Osteoblast (primary cell): ENCODE measurements around the gene IFNA10. TPM values are rescaled to one million over a fixed set of nuclear protein-coding genes. Genes with fewer than 3 reads are reported as not detected.
"Not testable (repeated sequence)": the region's sequence is repeated elsewhere in the genome, so short reads cannot be mapped to it uniquely, and the experiment has no call there.

Experiments used
- DNase-seq: peaks from one replicate; pipeline ENCODE4 v3.0.0; 2011; ENCODE audit warnings: low spot score, mixed read lengths; ENCODE audit not compliant: insufficient read length; ENCODE audit errors: missing footprints
- H2AFZ ChIP-seq: 2 replicates; pipeline ENCODE4 v1.6.0; 2011; ENCODE audit warnings: mild to moderate bottlenecking, low read length
- H3K27ac ChIP-seq: 2 replicates; pipeline ENCODE4 v1.5.1; 2011; ENCODE audit warnings: mild to moderate bottlenecking, low read depth, low read length, moderate library complexity
- H3K27me3 ChIP-seq: 2 replicates; pipeline ENCODE4 v1.6.0; 2012; ENCODE audit warnings: mild to moderate bottlenecking, control low read depth, inconsistent platforms, low read length, moderate library complexity; ENCODE audit not compliant: insufficient read depth
- H3K36me3 ChIP-seq: 2 replicates; pipeline ENCODE4 v1.5.1; 2011; ENCODE audit warnings: mild to moderate bottlenecking, low read length, control low read depth, moderate library complexity; ENCODE audit not compliant: insufficient read depth
- H3K4me1 ChIP-seq: 2 replicates; pipeline ENCODE4 v1.5.1; 2011; ENCODE audit warnings: mild to moderate bottlenecking, low read length, control low read depth, moderate library complexity; ENCODE audit not compliant: insufficient read depth
- H3K4me2 ChIP-seq: 2 replicates; pipeline ENCODE4 v1.6.0; 2011; ENCODE audit warnings: mild to moderate bottlenecking, low read length; ENCODE audit not compliant: insufficient read depth
- H3K4me3 ChIP-seq: fragments of 200-600 bp; sonication (generic); 3 replicates; pipeline ENCODE4 v1.5.1; 2012; ENCODE audit warnings: mild to moderate bottlenecking, low read length, inconsistent platforms; ENCODE audit not compliant: insufficient read depth
- H3K79me2 ChIP-seq: 2 replicates; pipeline ENCODE4 v1.6.0; 2012; ENCODE audit warnings: mild to moderate bottlenecking, low read length, control low read depth, inconsistent platforms; ENCODE audit not compliant: insufficient read depth
- H3K9me3 ChIP-seq: 2 replicates; pipeline ENCODE4 v1.5.1; 2011; ENCODE audit warnings: low read depth, low read length, control low read depth
- H4K20me1 ChIP-seq: 2 replicates; pipeline ENCODE4 v1.6.0; 2012; ENCODE audit warnings: mild to moderate bottlenecking, low read length, control low read depth; ENCODE audit not compliant: insufficient read depth
- total RNA-seq: library from RNA; depleted of rRNA; stranded (reverse); fragments of >200 nt; gene quantifications from 2 replicates; pipeline ENCODE4 v1.2.3, GENCODE V29; 2012
- TF ChIP-seq, protein P1 (sequence below): IDR thresholded peaks from 2 replicates; pipeline ENCODE4 v1.5.1; 2011; ENCODE audit warnings: mild to moderate bottlenecking, low read depth, low read length, moderate library complexity; ENCODE audit errors: extremely low read depth

The IFNA10 gene
- total RNA-seq, 1 donor, result not detected

DNA sequence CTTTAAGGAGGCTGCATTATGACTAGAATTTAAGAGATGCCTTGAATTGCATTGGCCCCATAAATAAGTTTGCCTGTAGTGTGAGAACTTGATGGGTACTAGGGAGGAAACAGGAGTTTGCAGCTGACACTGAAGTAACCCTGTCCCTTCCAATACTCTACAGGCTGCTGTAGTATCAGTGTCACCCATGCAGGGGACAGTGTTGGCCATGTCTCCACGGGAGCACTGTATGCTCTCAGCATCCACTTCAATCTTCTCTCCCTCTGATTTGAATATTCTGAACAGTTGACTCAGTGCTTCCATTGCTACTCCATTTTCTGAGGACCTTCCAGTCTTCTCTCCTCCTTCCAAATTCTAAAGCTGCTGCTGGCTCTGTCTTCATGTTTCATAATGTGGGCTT, 44.2 kb upstream of the IFNA10 start:
- H3K79me2 ChIP-seq, result no peaks in the 10 kb centered on the region
- H3K4me2 ChIP-seq, result no peak overlapping the region
- H3K27ac ChIP-seq, result no peak overlapping the region
- no peaks in the 10 kb centered on the region for H3K36me3 ChIP-seq
- H4K20me1 ChIP-seq, result no peaks in the 10 kb centered on the region
- H3K9me3 ChIP-seq, result no peaks in the 10 kb centered on the region
- H3K4me1 ChIP-seq, result peaks cover 3% of the 10 kb centered on the region
- no peak for DNase-seq
- no peak overlapping the region for H3K4me3 ChIP-seq
- no peak overlapping the region for H2AFZ ChIP-seq
- H3K27me3 ChIP-seq, result peaks cover 23% of the 10 kb centered on the region
- TF ChIP-seq, protein P1, sequence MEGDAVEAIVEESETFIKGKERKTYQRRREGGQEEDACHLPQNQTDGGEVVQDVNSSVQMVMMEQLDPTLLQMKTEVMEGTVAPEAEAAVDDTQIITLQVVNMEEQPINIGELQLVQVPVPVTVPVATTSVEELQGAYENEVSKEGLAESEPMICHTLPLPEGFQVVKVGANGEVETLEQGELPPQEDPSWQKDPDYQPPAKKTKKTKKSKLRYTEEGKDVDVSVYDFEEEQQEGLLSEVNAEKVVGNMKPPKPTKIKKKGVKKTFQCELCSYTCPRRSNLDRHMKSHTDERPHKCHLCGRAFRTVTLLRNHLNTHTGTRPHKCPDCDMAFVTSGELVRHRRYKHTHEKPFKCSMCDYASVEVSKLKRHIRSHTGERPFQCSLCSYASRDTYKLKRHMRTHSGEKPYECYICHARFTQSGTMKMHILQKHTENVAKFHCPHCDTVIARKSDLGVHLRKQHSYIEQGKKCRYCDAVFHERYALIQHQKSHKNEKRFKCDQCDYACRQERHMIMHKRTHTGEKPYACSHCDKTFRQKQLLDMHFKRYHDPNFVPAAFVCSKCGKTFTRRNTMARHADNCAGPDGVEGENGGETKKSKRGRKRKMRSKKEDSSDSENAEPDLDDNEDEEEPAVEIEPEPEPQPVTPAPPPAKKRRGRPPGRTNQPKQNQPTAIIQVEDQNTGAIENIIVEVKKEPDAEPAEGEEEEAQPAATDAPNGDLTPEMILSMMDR, result no peak

GRCh38 chr9:21244836-21245235, 37.9 kb upstream of the IFNA10 start:
- peaks cover 15% of the 10 kb centered on the region for H3K27me3 ChIP-seq
- H3K79me2 ChIP-seq, result no peaks in the 10 kb centered on the region
- no peak for DNase-seq
- no peaks in the 10 kb centered on the region for H3K36me3 ChIP-seq
- H4K20me1 ChIP-seq, result no peaks in the 10 kb centered on the region
- no peak overlapping the region for H3K4me3 ChIP-seq
- H3K27ac ChIP-seq, result no peak overlapping the region
- H3K4me2 ChIP-seq, result no peak overlapping the region
- H3K9me3 ChIP-seq, result no peaks in the 10 kb centered on the region
- no peak overlapping the region for H2AFZ ChIP-seq
- TF ChIP-seq, protein P1, result no peak
- no peaks in the 10 kb centered on the region for H3K4me1 ChIP-seq

DNA sequence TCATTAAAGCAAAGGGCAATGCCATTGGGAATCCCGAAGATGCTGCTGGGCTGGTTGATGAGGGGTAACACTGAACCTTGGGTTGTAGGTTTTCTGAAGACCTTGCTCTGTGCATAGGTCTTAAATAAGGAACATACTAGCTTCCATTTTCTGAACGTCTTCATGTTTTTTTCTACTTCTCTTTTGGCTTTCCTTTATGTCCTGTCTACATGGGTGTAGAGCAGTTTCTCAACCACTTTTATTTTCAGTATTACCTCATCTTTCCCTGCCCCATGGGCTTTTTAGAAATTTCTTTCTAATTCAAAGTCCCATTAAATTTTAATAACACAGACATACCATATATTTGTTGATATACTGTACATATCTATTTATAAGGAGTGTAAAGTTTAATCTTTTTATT, 33.0 kb upstream of the IFNA10 start, which contains the start of gene IFNA14:
Gene IFNA14 (minus strand): TSS at position 95 of the 400 bp plus-strand sequence. CDS start 70 bp downstream, at position 25.
- Histone ChIP-seq H3K27me3 (peaks cover 14% of the 10 kb centered on the region), H3K36me3 (no peaks in the 10 kb centered on the region), H3K79me2 (no peaks in the 10 kb centered on the region), H3K4me3 (no peak within 1 kb of the TSS), H3K27ac (no peak within 1 kb of the TSS), H2AFZ (no peak within 1 kb of the TSS), H4K20me1 (no peaks in the 10 kb centered on the region), H3K4me2 (no peak within 1 kb of the TSS), H3K9me3 (no peaks in the 10 kb centered on the region), H3K4me1 (no peaks in the 10 kb centered on the region)
- no peak for DNase-seq
- TF ChIP-seq, protein P1, result no peak

DNA sequence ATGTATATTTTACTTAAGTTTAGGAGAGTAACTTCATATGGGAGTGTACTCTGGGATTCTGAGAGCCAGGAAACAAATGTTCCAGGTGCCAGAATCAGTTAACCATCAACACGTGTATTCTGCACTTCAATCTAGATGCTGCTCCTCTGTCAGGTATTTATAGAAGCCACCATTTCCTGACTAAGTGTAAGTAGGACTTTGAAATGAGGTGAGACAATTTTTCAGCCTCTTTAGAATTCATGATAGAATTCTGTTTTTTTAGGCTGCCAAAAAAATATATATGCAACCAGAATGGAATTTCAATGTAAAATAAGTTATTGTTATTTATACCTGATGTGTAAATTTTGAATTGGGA, 29.4 kb upstream of the IFNA10 start:
- H3K4me3 ChIP-seq, H3K27me3 ChIP-seq, H3K4me1 ChIP-seq, H4K20me1 ChIP-seq, H3K36me3 ChIP-seq, DNase-seq, H3K27ac ChIP-seq, H2AFZ ChIP-seq, H3K4me2 ChIP-seq, H3K9me3 ChIP-seq, H3K79me2 ChIP-seq: not testable (repeated sequence)
